ENCODE data around the gene UGT2B7.

DNA sequence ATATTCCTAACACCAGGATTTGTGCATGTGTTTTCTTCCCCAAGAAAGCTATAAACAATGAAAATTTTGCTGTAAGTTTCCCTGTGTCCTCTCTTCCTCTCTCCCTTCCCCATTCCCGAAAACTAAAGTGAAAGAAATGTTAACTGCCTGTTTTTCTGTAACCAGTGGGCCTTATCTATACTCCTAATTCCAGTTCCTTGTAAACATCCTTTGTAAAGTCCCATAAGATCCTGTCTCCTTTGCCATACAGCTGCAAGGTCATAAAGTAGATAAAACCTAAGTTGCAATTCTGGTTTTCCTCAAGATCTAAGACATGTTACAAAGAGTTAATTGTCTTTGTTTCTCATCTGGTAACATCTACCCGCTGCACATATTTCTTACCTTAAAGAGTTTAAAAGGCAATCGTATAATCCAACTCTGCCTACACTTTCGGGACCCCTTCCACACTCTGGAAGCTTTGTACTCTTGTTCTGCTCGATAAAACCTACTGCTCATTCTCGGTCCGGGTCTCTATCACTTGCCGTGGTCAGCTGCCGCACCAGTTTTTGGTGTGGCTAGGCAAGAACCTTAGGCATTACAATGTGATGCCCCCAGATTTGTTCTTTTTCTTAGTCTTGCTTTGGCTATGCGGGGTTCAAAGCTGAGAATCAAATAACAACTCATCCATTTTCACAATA is 20.5 kb downstream of the UGT2B7 start:
- TF ChIP-seq EP300 (IDR thresholded peaks at IDR 0.05) (no peak), POLR2A (IDR thresholded peaks at IDR 0.05) (no peak)
- TF ChIP-seq, protein P1, sequence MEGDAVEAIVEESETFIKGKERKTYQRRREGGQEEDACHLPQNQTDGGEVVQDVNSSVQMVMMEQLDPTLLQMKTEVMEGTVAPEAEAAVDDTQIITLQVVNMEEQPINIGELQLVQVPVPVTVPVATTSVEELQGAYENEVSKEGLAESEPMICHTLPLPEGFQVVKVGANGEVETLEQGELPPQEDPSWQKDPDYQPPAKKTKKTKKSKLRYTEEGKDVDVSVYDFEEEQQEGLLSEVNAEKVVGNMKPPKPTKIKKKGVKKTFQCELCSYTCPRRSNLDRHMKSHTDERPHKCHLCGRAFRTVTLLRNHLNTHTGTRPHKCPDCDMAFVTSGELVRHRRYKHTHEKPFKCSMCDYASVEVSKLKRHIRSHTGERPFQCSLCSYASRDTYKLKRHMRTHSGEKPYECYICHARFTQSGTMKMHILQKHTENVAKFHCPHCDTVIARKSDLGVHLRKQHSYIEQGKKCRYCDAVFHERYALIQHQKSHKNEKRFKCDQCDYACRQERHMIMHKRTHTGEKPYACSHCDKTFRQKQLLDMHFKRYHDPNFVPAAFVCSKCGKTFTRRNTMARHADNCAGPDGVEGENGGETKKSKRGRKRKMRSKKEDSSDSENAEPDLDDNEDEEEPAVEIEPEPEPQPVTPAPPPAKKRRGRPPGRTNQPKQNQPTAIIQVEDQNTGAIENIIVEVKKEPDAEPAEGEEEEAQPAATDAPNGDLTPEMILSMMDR (IDR thresholded peaks at IDR 0.05) = no peak

Data from ovary (tissue), 3 donors.